ENCODE measurements around the gene CDC42BPB. TPM values are rescaled to one million over a fixed set of nuclear protein-coding genes. Genes with fewer than 3 reads are reported as not detected.
A peak's percentile ranks its signal among the peaks of the same experiment; 100 is the strongest.

CDC42BPB gene
- total RNA-seq, 1 donor from 2014 or later = 48.2 TPM

- Histone ChIP-seq H3K4me2 (no peak overlapping the region), H4K20me1 (ENCODE audit: low read depth) (no peaks in the 10 kb centered on the region), H3K4me1 (peaks cover 7% of the 10 kb centered on the region), H3K4me3 (no peak overlapping the region), H3K36me3 (no peaks in the 10 kb centered on the region), H3K9me3 (ENCODE audit: low read depth) (no peaks in the 10 kb centered on the region), H3F3A (ENCODE audit: low read depth) (no peaks in the 10 kb centered on the region), H3K79me2 (ENCODE audit: low read depth) (no peaks in the 10 kb centered on the region), H3K27ac (no peak overlapping the region), H3K27me3 (peaks cover 32% of the 10 kb centered on the region), H2AFZ (replicated peaks) (no peak overlapping the region), H3K9ac (no peak overlapping the region)
- TF ChIP-seq EZH2 (IDR thresholded peaks at IDR 0.05) (peak; percentile 75), CTCF (IDR thresholded peaks at IDR 0.05) (no peak), EZH2phosphoT487 (IDR thresholded peaks at IDR 0.05) (no peak)
- Mint-ChIP-seq H3K4me3 (no peak overlapping the region), H3K36me3 (no peaks in the 10 kb centered on the region), H3K27ac (no peak overlapping the region), H3K27me3 (ENCODE audit: insufficient read depth, low read depth) (peaks cover 29% of the 10 kb centered on the region), H3K9me3 (no peaks in the 10 kb centered on the region), H3K4me1 (peaks cover 12% of the 10 kb centered on the region)
- DNase-seq (ENCODE audit: low spot score) = no peak
These were observed 47.0 kb upstream of the CDC42BPB start for GRCh38 chr14:103104389-103104653.

GRCh38 chr14:103103461-103104388 lies 46.4 kb upstream of the CDC42BPB start:
- Histone ChIP-seq H3F3A (ENCODE audit: low read depth) (no peaks in the 10 kb centered on the region), H3K4me1 (peaks cover 13% of the 10 kb centered on the region), H3K79me2 (ENCODE audit: low read depth) (no peaks in the 10 kb centered on the region), H4K20me1 (ENCODE audit: low read depth) (no peaks in the 10 kb centered on the region), H3K9ac (no peak overlapping the region), H2AFZ (replicated peaks) (no peak overlapping the region), H3K9me3 (ENCODE audit: low read depth) (no peaks in the 10 kb centered on the region), H3K27ac (no peak overlapping the region), H3K27me3 (peaks cover 32% of the 10 kb centered on the region), H3K4me3 (no peak overlapping the region), H3K4me2 (no peak overlapping the region), H3K36me3 (no peaks in the 10 kb centered on the region)
- TF ChIP-seq EZH2phosphoT487 (IDR thresholded peaks at IDR 0.05) (no peak), EZH2 (IDR thresholded peaks at IDR 0.05) (no peak), CTCF (IDR thresholded peaks at IDR 0.05) (no peak)
- no peak for DNase-seq (ENCODE audit: low spot score)
- H3K27me3 Mint-ChIP-seq (ENCODE audit: insufficient read depth, low read depth) = peaks cover 29% of the 10 kb centered on the region
- H3K4me3 Mint-ChIP-seq = no peak overlapping the region
- no peaks in the 10 kb centered on the region for H3K36me3 Mint-ChIP-seq
- peaks cover 12% of the 10 kb centered on the region for H3K4me1 Mint-ChIP-seq
- H3K27ac Mint-ChIP-seq = no peak overlapping the region
- no peaks in the 10 kb centered on the region for H3K9me3 Mint-ChIP-seq

- no peak overlapping the region for H3K4me2 ChIP-seq
- Mint-ChIP-seq H3K27ac (no peak overlapping the region), H3K27me3 (ENCODE audit: insufficient read depth, low read depth) (peaks cover 29% of the 10 kb centered on the region), H3K9me3 (no peaks in the 10 kb centered on the region), H3K4me1 (peaks cover 12% of the 10 kb centered on the region), H3K4me3 (no peak overlapping the region), H3K36me3 (no peaks in the 10 kb centered on the region)
- no peak overlapping the region for H3K9ac ChIP-seq
- H2AFZ ChIP-seq (replicated peaks) = no peak overlapping the region
- peaks cover 13% of the 10 kb centered on the region for H3K4me1 ChIP-seq
- H3K9me3 ChIP-seq (ENCODE audit: low read depth) = no peaks in the 10 kb centered on the region
- no peak for TF ChIP-seq EZH2phosphoT487 (IDR thresholded peaks at IDR 0.05)
- TF ChIP-seq EZH2 (IDR thresholded peaks at IDR 0.05) = no peak
- TF ChIP-seq CTCF (IDR thresholded peaks at IDR 0.05) = no peak
- H3K4me3 ChIP-seq = no peak overlapping the region
- no peaks in the 10 kb centered on the region for H3K79me2 ChIP-seq (ENCODE audit: low read depth)
- H3K36me3 ChIP-seq = no peaks in the 10 kb centered on the region
- no peak overlapping the region for H3K27ac ChIP-seq
- no peaks in the 10 kb centered on the region for H3F3A ChIP-seq (ENCODE audit: low read depth)
- H4K20me1 ChIP-seq (ENCODE audit: low read depth) = no peaks in the 10 kb centered on the region
- DNase-seq (ENCODE audit: low spot score) = no peak
- peaks cover 32% of the 10 kb centered on the region for H3K27me3 ChIP-seq
These were observed 45.4 kb upstream of the CDC42BPB start for GRCh38 chr14:103102689-103103260.

Measured in neural progenitor cell (in vitro differentiated cells).